ENCODE measurements around the gene SLC8A2.

- TF ChIP-seq POLR2A (IDR thresholded peaks at IDR 0.05; ENCODE audit: low read length): no peak
- no peak for TF ChIP-seq GATA1 (IDR thresholded peaks at IDR 0.05; ENCODE audit: low read depth, low read length)
Observed at GRCh38 chr19:47483200-47483599, 11.5 kb upstream of the SLC8A2 start.

Data from erythroblast (primary cell).